ENCODE data around the gene SERPINB7. TPM values are rescaled to one million over a fixed set of nuclear protein-coding genes. Genes with fewer than 3 reads are reported as not detected.

SERPINB7 gene
- total and polyA plus RNA-seq, 2 of the 8 experiments (the other 6 are each of a cell fraction or from before 2014, with no cell fraction given) = not detected

GRCh38 chr18:63819786-63820185 is 44.6 kb downstream of the SERPINB7 start:
- Histone ChIP-seq H3K27ac (ENCODE audit: low read depth, low read length) (no peak overlapping the region), H3K23ac (ENCODE audit: insufficient read length) (no peak overlapping the region), H2BK5ac (ENCODE audit: low read depth, low read length) (no peak overlapping the region), H3K18ac (ENCODE audit: extremely low read depth, low read length) (no peak overlapping the region), H3K56ac (replicated peaks; ENCODE audit: insufficient read length, low read depth, low read length) (no peak overlapping the region), H4K8ac (ENCODE audit: extremely low read depth, insufficient read depth, low read length) (no peak overlapping the region), H3K9me3 (ENCODE audit: insufficient read depth in 2 of 2, low read depth in 1 of 2, low read length in 1 of 2) (no peaks in the 10 kb centered on the region), H2AK5ac (ENCODE audit: low read depth, low read length) (no peak overlapping the region), H3K4ac (replicated peaks; ENCODE audit: insufficient read length, low read depth, low read length) (no peak overlapping the region), H3K4me3 (ENCODE audit: extremely low read depth in 1 of 4, insufficient read depth in 2 of 4, low read depth in 3 of 4, low read length in 4 of 4) (no peak overlapping the region), H4K91ac (replicated peaks; ENCODE audit: insufficient read length, low read length) (no peak overlapping the region), H2BK12ac (ENCODE audit: low read depth, low read length) (no peak overlapping the region), H2BK15ac (ENCODE audit: low read length) (no peak overlapping the region), H3K79me2 (ENCODE audit: control insufficient read depth in 1 of 2, insufficient read depth in 2 of 2, low read length in 2 of 2) (no peaks in the 10 kb centered on the region), H3K9ac (replicated peaks in 1 of 4; ENCODE audit: extremely low read depth in 1 of 4, low read depth in 3 of 4, low read length in 3 of 4) (no peak overlapping the region), H3K14ac (ENCODE audit: insufficient read length) (no peak overlapping the region), H4K20me1 (replicated peaks in 1 of 2; ENCODE audit: control insufficient read depth in 1 of 2, insufficient read depth in 2 of 2, low read length in 2 of 2) (no peaks in the 10 kb centered on the region), H2AFZ (ENCODE audit: low read length) (no peak overlapping the region), H3K27me3 (replicated peaks in 1 of 4; ENCODE audit: control insufficient read depth in 3 of 4, extremely low read depth in 1 of 4, insufficient read depth in 3 of 4, low read length in 3 of 4) (no peaks in the 10 kb centered on the region), H2BK120ac (replicated peaks; ENCODE audit: low read depth, low read length) (no peak overlapping the region), H3K4me2 (ENCODE audit: insufficient read depth in 1 of 2, low read depth in 2 of 2, low read length in 2 of 2) (no peak overlapping the region), H3K4me1 (replicated peaks in 1 of 4; ENCODE audit: control insufficient read depth in 3 of 4, insufficient read depth in 4 of 4, low read length in 3 of 4) (no peaks in the 10 kb centered on the region), H3K79me1 (ENCODE audit: low read depth, low read length) (no peaks in the 10 kb centered on the region), H4K5ac (ENCODE audit: insufficient read length, low read depth, low read length) (no peak overlapping the region), H3K36me3 (ENCODE audit: control insufficient read depth in 2 of 4, insufficient read depth in 4 of 4, low read length in 3 of 4) (no peaks in the 10 kb centered on the region), H3K23me2 (ENCODE audit: low read depth, low read length) (no peaks in the 10 kb centered on the region), H2BK20ac (ENCODE audit: low read length) (no peak overlapping the region)
- 100% methylated on average over 2 of the region's 2 CpGs; no CpG with 5 or more reads in 1 of the 2 experiments for WGBS, 2 experiments (ENCODE audit: extremely low coverage in 1 of 2, insufficient coverage in 1 of 2, insufficient read length in 1 of 2, insufficient replicate concordance in 2 of 2, low coverage in 1 of 2, low lambda C conversion rate in 2 of 2, missing lambda C conversion rate in 1 of 2)
- ChIA-PET CTCF (ENCODE audit: partially characterized antibody) (interaction anchor here (1.0 to 4.3 kb wide), 6 partner anchors 11 to 302 kb away, joined by 3 to 21 read pairs (median 4); no protein-coding TSS in a partner anchor), POLR2A (ENCODE audit: partially characterized antibody) (no interaction called here)
- FAIRE-seq (no peak), DNase-seq (ENCODE audit: low read depth in 1 of 2, low spot score in 2 of 2) (no peak)
- TF ChIP-seq JUND (IDR thresholded peaks at IDR 0.05; ENCODE audit: low read length) (no peak), GABPA (IDR thresholded peaks at IDR 0.05; ENCODE audit: borderline replicate concordance, insufficient read depth, low read length) (no peak), SAP30 (IDR thresholded peaks at IDR 0.05; ENCODE audit: insufficient read depth, insufficient replicate concordance, low read length) (no peak), SP2 (IDR thresholded peaks at IDR 0.05; ENCODE audit: low read length) (no peak), BCL11A (IDR thresholded peaks at IDR 0.05; ENCODE audit: low read depth in 2 of 2, low read length in 2 of 2) (no peak), ATF3 (IDR thresholded peaks at IDR 0.05; ENCODE audit: insufficient read depth, low read depth, low read length) (no peak), EGR1 (IDR thresholded peaks at IDR 0.05; ENCODE audit: borderline replicate concordance, low read depth, low read length) (no peak), POU5F1 (IDR thresholded peaks at IDR 0.05; ENCODE audit: low read depth, low read length) (no peak), SRF (IDR thresholded peaks at IDR 0.05; ENCODE audit: low read depth, low read length) (no peak), YY1 (IDR thresholded peaks at IDR 0.05; ENCODE audit: low read depth, low read length) (no peak), CHD1 (IDR thresholded peaks at IDR 0.05; ENCODE audit: low read depth, low read length) (no peak), CHD2 (IDR thresholded peaks at IDR 0.05; ENCODE audit: low read length) (no peak), KDM1A (IDR thresholded peaks at IDR 0.05; ENCODE audit: borderline replicate concordance, low read length) (no peak), BACH1 (IDR thresholded peaks at IDR 0.05; ENCODE audit: low read length) (no peak), EP300 (IDR thresholded peaks at IDR 0.05; ENCODE audit: borderline replicate concordance in 1 of 2, low read depth in 2 of 2, low read length in 2 of 2) (no peak)

Data from H1 (cell line).